ENCODE measurements around the gene CCDC47. TPM values are rescaled to one million over a fixed set of nuclear protein-coding genes. Genes with fewer than 3 reads are reported as not detected.

CCDC47 gene
- total and polyA plus RNA-seq, 2 of the 4 experiments (the other 2 are of a cell fraction): 45.7 to 62.0 TPM

DNA sequence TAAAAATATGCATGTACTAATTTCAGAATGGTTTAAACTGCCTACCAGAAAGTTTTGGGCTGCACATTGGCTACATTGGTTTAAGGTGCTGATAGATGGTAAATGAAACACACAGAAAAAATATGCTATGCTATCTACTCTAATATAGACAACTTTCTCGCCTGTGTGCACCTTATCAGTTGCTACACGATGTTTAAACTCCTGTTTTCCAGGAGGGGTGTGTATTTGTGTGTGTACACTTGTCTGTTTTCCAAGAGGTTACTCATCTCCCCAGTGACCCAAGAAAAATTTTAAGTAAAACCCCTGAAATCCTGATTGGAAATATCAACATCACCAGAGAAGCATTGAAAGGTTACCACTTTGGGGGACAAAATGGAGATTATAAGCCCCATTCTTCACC lies 32.2 kb upstream of the CCDC47 start:
- Histone ChIP-seq H3K4me3 (ENCODE audit: insufficient read depth, low read depth, low read length) (no peak overlapping the region), H4K8ac (ENCODE audit: low read depth in 2 of 2, low read length in 2 of 2) (no peak overlapping the region), H2BK15ac (ENCODE audit: low read depth, low read length) (no peak overlapping the region), H4K5ac (ENCODE audit: low read depth, low read length) (no peak overlapping the region), H4K20me1 (ENCODE audit: insufficient read depth, low read length) (peaks cover 3% of the 10 kb centered on the region; the same call in 1 of the 2 replicates), H3K36me3 (ENCODE audit: control insufficient read depth, insufficient read depth, low read length) (peaks cover 49% of the 10 kb centered on the region), H2BK120ac (ENCODE audit: low read depth, low read length) (no peak overlapping the region), H4K91ac (ENCODE audit: insufficient read depth, low read depth, low read length) (no peak overlapping the region), H3K27me3 (ENCODE audit: control insufficient read depth, insufficient read depth, low read length) (no peaks in the 10 kb centered on the region), H2AK5ac (ENCODE audit: low read depth, low read length) (no peak overlapping the region), H3K9ac (ENCODE audit: low read depth, low read length) (no peak overlapping the region), H3K4me1 (ENCODE audit: control insufficient read depth, insufficient read depth, low read length) (peaks cover 2% of the 10 kb centered on the region; the same call in 1 of the 2 replicates), H3K27ac (ENCODE audit: insufficient read depth, low read length) (peak overlapping the region; percentile 27; the same call in 1 of the 2 replicates), H3K4me2 (ENCODE audit: low read depth, low read length) (no peak overlapping the region), H3K9me1 (ENCODE audit: insufficient read depth, low read length) (no peaks in the 10 kb centered on the region), H3K79me1 (ENCODE audit: low read depth in 1 of 2, low read length in 2 of 2) (peaks cover 22 to 36% of the 10 kb centered on the region in 2 experiments), H3K23ac (ENCODE audit: low read depth, low read length) (no peak overlapping the region), H3K9me3 (ENCODE audit: control insufficient read depth, insufficient read depth, low read length) (no peaks in the 10 kb centered on the region), H2BK5ac (ENCODE audit: low read depth, low read length, poor library complexity, severe bottlenecking) (peak overlapping the region; percentile 50), H2AK9ac (replicated peaks; ENCODE audit: low read depth, low read length, poor library complexity) (no peak overlapping the region), H3K18ac (ENCODE audit: low read depth, low read length) (no peak overlapping the region), H3K14ac (replicated peaks; ENCODE audit: low read depth, low read length) (no peak overlapping the region), H2AFZ (replicated peaks; ENCODE audit: low read length, poor library complexity) (no peak overlapping the region), H3K4ac (ENCODE audit: low read depth, low read length) (no peak overlapping the region), H3K56ac (ENCODE audit: extremely low read depth, insufficient read depth, low read length) (no peak overlapping the region), H2BK20ac (ENCODE audit: low read depth, low read length) (no peak overlapping the region)
- in situ Hi-C loops (cut with MboI; ENCODE audit: low sequenced_read_pairs) (no loop called here), dilution Hi-C loops (cut with HindIII; ENCODE audit: low sequenced_read_pairs, unreplicated experiment) (no loop called here), intact Hi-C loops (cut with micrococcal nuclease) (loop anchor here (2.0 kb wide), 2 partner anchors 13 to 21 kb away; partner anchors contain the start of genes FTSJ3 and PSMC5)
- TF ChIP-seq BHLHE40 (IDR thresholded peaks at IDR 0.05; ENCODE audit: low read depth, low read length): no peak
- TF ChIP-seq NFE2L2 (IDR thresholded peaks at IDR 0.05; ENCODE audit: low read depth, low read length): no peak
- no peak for TF ChIP-seq CHD1 (IDR thresholded peaks at IDR 0.05; ENCODE audit: low read depth, low read length)
- no peak for TF ChIP-seq MXI1 (IDR thresholded peaks at IDR 0.05; ENCODE audit: borderline replicate concordance, low read depth, low read length)
- TF ChIP-seq FOS (IDR thresholded peaks at IDR 0.05; ENCODE audit: low read depth, low read length): no peak
- no peak for ATAC-seq (ENCODE audit: low read depth)
- no TSS peak for BruUV-seq (replicated peaks)
- no peak for DNase-seq
- ChIA-PET CTCF (no interaction called here), POLR2A (ENCODE audit: unreplicated experiment) (no interaction called here)
- WGBS, 2 experiments (ENCODE audit: extremely low coverage in 2 of 2, insufficient read length in 1 of 2): no CpG with 5 or more reads among the region's 2 CpGs
